LNCaP clone FGC (cell line): Measurements from ENCODE around the gene RNPEPL1.

Experiments
- DNase-seq: peaks from one replicate; pipeline ENCODE4 v3.0.0-alpha.2; 2011; ENCODE audit warnings: low read depth
- H3K4me3 ChIP-seq: 2 replicates; pipeline ENCODE4 v1.5.1; 2011; ENCODE audit warnings: mild to moderate bottlenecking, low read depth, low read length, control low read depth
- TF ChIP-seq, protein P1 (sequence below): IDR thresholded peaks from 2 replicates; pipeline ENCODE4 v1.5.1; 2012; ENCODE audit warnings: mild to moderate bottlenecking; ENCODE audit not compliant: control insufficient read depth, insufficient read depth; ENCODE audit errors: extremely low read depth

Gene RNPEPL1

DNA sequence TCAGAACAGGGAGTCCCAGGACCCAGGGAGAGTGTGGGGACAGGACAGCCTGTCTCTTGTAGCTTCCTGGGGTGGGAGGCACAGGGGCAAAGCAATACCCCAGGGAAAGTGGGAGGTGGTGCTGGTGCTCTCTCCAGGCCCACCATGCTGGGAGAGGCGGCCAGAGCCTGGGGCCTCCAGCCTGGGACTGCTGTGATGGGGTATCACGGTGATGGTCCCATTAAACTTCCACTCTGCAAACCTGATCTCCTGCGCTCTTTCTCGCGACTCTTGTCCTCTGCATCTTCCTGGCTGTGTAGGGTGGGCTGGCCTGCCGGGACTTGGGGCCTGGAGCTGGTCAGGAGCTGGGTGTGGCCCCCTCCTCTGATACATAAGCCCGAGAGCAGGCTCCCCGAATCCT, 10.2 kb downstream of the RNPEPL1 start:
- TF ChIP-seq, protein P1, sequence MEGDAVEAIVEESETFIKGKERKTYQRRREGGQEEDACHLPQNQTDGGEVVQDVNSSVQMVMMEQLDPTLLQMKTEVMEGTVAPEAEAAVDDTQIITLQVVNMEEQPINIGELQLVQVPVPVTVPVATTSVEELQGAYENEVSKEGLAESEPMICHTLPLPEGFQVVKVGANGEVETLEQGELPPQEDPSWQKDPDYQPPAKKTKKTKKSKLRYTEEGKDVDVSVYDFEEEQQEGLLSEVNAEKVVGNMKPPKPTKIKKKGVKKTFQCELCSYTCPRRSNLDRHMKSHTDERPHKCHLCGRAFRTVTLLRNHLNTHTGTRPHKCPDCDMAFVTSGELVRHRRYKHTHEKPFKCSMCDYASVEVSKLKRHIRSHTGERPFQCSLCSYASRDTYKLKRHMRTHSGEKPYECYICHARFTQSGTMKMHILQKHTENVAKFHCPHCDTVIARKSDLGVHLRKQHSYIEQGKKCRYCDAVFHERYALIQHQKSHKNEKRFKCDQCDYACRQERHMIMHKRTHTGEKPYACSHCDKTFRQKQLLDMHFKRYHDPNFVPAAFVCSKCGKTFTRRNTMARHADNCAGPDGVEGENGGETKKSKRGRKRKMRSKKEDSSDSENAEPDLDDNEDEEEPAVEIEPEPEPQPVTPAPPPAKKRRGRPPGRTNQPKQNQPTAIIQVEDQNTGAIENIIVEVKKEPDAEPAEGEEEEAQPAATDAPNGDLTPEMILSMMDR = no peak
- H3K4me3 ChIP-seq = no peak overlapping the region
- no peak for DNase-seq

DNA sequence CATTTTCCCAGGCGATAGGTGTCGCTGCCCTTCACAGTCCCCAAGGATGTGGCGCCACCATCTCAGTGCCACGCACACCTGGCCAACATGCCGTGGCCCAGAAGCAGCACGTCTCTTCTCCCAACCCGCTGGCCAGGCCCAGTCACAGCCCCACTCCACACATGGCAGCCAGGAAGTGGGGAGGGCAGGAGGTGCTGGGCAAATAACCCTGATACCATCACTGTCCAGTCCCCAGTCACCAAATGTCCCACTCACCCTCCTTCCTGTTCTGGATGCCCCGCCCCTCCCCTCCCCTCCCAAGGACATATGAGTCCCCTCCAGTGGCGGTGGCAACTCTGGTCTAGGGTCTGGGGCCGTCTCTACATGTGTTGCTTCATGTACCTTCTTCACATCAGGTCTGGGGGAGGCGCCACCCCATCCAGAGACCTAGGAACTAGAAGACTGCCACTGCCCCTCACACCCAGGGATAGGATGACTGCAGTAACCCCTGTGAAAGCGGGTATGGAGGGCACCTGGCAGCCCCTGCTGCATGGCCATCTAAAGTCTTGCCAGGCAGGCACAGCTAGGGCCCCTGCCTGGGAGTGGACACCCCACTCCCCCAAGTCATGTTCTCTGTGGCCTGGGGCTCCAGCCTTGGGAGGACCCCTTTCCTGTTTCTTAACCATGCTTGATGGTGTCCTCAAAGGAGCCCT, 10.9 kb downstream of the RNPEPL1 start:
- TF ChIP-seq, protein P1 = no peak
- no peak overlapping the region for H3K4me3 ChIP-seq
- DNase-seq = no peak

DNA sequence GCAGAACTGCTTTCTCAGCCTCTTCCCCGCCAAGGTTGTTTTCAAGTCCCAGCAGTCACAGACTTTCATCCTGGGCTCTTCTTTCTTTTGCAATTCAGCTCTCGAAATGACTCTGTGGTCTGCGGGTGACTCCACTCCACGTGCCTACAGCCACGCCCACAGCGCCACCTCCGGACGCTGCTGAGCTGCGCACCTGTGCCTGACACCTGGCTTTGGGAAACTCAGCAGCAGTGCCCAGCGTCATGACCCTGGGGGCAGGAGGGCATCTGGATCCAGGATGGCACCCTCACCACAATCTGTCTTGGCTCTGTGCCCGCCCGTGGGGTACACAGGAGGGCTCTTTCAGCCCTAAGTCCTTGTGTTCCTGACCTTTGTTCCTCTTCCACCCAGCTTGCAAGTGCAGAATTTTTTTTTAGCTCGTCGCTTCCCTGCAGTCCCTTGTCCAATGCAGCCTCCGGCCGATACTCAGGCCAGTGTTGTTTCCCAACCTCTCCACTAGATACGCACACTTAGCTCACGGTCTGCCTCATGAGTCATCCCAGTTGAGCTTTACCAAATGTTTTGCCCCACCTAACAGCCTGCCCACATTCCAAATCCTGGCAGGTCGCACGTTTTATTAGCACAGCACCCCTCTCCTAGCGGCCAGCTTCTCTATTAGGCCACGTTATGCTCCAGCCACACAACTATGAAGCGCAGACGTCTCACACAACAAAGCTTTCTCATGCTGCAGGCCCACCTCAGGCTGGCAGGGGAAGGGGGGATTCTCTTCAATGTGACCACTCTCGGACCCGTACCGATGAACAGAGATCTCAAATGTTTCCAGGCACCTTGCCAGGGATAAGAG, 11.7 kb downstream of the RNPEPL1 start:
- TF ChIP-seq, protein P1 = 0 out of 2 replicates have a peak, but pooled peaks have one; percentile 16
- H3K4me3 ChIP-seq = no peak overlapping the region
- DNase-seq = no peak

DNA sequence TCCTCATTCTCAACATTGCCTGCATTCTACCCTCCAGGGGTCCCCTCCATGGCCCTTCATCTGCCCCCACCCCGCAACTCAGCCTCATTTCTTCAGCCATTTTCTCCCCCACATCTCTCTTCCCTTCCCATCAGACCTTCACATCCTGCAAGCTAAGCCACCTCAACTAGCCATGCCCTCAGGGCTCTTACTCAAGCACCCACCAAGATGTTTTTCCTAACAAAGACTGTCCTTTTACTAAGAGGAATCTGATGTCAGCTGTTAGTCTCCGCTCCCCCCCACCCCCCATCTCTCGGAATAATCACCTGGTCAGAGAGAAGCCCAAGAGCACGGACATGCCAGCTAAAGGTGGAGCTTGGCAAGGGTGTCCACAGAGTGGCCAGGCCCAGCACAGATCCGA, 13.5 kb downstream of the RNPEPL1 start:
- TF ChIP-seq, protein P1 = no peak
- no peak overlapping the region for H3K4me3 ChIP-seq
- no peak for DNase-seq

DNA sequence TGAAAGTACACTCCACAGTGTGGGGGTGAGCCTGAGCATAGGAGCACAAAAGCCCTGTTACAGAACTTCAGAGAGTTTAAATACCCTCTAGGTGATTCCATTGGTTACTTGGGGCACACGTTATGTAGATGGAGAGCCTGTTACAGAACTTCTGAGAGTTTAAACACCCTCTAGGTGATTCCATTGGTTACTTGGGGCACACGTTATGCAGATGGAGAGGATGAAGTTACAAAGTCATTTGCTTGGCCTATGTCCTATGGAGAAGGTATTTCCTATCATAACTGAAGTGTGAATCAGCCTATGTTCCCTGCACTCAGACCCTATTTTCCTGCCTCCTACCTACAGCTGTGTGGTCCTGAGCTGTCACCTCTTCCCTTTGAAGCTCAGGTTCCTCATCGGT, 14.5 kb downstream of the RNPEPL1 start:
- no peak for DNase-seq
- no peak overlapping the region for H3K4me3 ChIP-seq
- TF ChIP-seq, protein P1 = no peak

DNA sequence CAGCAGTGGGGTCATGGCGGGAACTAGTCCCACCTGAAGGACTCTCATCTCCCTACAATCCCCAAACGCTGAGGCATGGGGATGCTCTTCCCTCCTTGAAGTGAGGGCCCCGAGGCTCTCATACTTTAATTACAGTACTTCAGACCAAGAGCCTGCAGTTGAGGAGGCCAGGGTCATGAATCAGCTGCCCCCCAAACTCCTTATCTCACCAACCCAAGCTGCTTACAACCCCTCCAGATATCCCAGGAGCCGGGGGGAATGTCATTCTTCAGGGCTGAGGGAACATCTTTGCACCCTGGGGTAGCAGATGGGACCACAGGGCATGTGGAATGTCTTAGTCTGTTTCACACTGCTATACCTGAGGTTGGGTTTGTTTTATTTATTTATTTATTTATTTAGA, 15.5 kb downstream of the RNPEPL1 start:
- no peak for DNase-seq
- H3K4me3 ChIP-seq = no peak overlapping the region
- TF ChIP-seq, protein P1 = no peak
